GM12878 (cell line): Measurements from ENCODE around the gene GOLGA6L25. TPM values are rescaled to one million over a fixed set of nuclear protein-coding genes. Genes with fewer than 3 reads are reported as not detected.
"Not testable (repeated sequence)": the region's sequence is repeated elsewhere in the genome, so short reads cannot be mapped to it uniquely, and the experiment has no call there.

Source experiments
- ATAC-seq: fragments of 200-7000 bp; cut with Tn5 transposase; 3 replicates; pipeline ENCODE4 v1.9.1; 2020; ENCODE audit warnings: mild to moderate bottlenecking, moderate library complexity
- BruUV-seq: library from RNA; stranded (reverse); fragments of 400-500 nt; replicated peaks from 2 replicates; lab custom pipeline; 2021; lab: Mats Ljungman, UMichigan
- CTCF ChIA-PET: fragments of 300-600 bp; sonication (Branson Sonifier 250); formaldehyde crosslinking; extraction: SDS; loops from one replicate; lab custom pipeline; 2021; ENCODE audit warnings: inconsistent platforms; lab: Yijun Ruan, JAX
- POLR2A ChIA-PET: fragments of 350-600 bp; formaldehyde crosslinking; extraction: SDS; loops from one replicate; lab custom pipeline; 2021; ENCODE audit warnings: inconsistent platforms; lab: Charles Lee
- RAD21 ChIA-PET: fragments of 300-600 bp; sonication (Branson Sonifier 250); formaldehyde crosslinking; loops from one replicate; lab custom pipeline; 2023; ENCODE audit warnings: antibody characterized with exemption; ENCODE audit not compliant: unreplicated experiment; lab: Charles Lee
- SMC1A ChIA-PET: fragments of 300-600 bp; sonication (Branson Sonifier 250); formaldehyde crosslinking; loops from one replicate; lab custom pipeline; 2023; ENCODE audit not compliant: unreplicated experiment, uncharacterized antibody; lab: Charles Lee
- DNase-seq: peaks from one replicate; pipeline ENCODE4 v3.0.0-alpha.2; 2011; ENCODE audit warnings: low read depth, low spot score
- FAIRE-seq: peaks from 3 replicates; lab custom pipeline; 2011; peaks lifted over from hg19 to GRCh38; lab: Jason Lieb, UNC
- H2AFZ ChIP-seq: 2 replicates; pipeline ENCODE4 v1.6.0; 2011; ENCODE audit warnings: low read depth, low read length, control low read depth; ENCODE audit not compliant: control insufficient read depth
- H3K27ac ChIP-seq: 2 replicates; pipeline ENCODE4 v1.5.1; 2011; ENCODE audit warnings: control low read depth; ENCODE audit not compliant: control insufficient read depth, insufficient read depth
- H3K27me3 ChIP-seq, 2 experiments: replicated peaks in 1 of 2; 2 replicates each; pipeline versions ENCODE4 v1.6.0 to v1.6.1; 2011; ENCODE audit warnings: low read length in 1 of 2; ENCODE audit not compliant: control insufficient read depth in 2 of 2, insufficient read depth in 2 of 2
- H3K36me3 ChIP-seq, 2 experiments: 2 replicates each; pipeline ENCODE4 v1.5.1; 2011; ENCODE audit warnings: low read length in 1 of 2; ENCODE audit not compliant: control insufficient read depth in 2 of 2, insufficient read depth in 2 of 2
- H3K4me1 ChIP-seq: 2 replicates; pipeline ENCODE4 v1.6.1; 2011; ENCODE audit warnings: mild to moderate bottlenecking, low read length, moderate library complexity, mixed read lengths; ENCODE audit not compliant: control insufficient read depth, insufficient read depth
- H3K4me2 ChIP-seq: 2 replicates; pipeline ENCODE4 v1.6.0; 2011; ENCODE audit warnings: control low read depth; ENCODE audit not compliant: control insufficient read depth, insufficient read depth
- H3K4me3 ChIP-seq: fragments of 200-600 bp; sonication (generic); 2 replicates; pipeline ENCODE4 v1.5.1; 2016
- H3K79me2 ChIP-seq: 2 replicates; pipeline ENCODE4 v1.6.0; 2011; ENCODE audit warnings: low read length; ENCODE audit not compliant: control insufficient read depth, insufficient read depth
- H3K9ac ChIP-seq: 2 replicates; pipeline ENCODE4 v1.8.0; 2011; ENCODE audit warnings: low read length, control low read depth, mixed read lengths; ENCODE audit not compliant: control insufficient read depth, insufficient read depth
- H3K9me3 ChIP-seq: replicated peaks from 3 replicates; pipeline ENCODE4 v1.5.1; 2011; ENCODE audit warnings: mild to moderate bottlenecking, low read length; ENCODE audit not compliant: control insufficient read depth, insufficient read depth
- H4K20me1 ChIP-seq: 2 replicates; pipeline ENCODE4 v1.6.0; 2011; ENCODE audit not compliant: control insufficient read depth, insufficient read depth
- WGBS: methylation state at CpG from one replicate; pipeline ENCODE4 v1.1.6; 2016; ENCODE audit warnings: low lambda C conversion rate; ENCODE audit not compliant: insufficient replicate concordance, insufficient coverage; ENCODE audit errors: missing lambda C conversion rate; 5-methylcytosine and 5-hydroxymethylcytosine counted together
- in situ Hi-C: fragments of 300-500 bp; cut with MboI; formaldehyde crosslinking; loops from 9 replicates; pipeline ENCODE4 v1.14.3; 2018; ENCODE audit warnings: mixed read lengths
- intact Hi-C: fragments of 100-400 bp; cut with micrococcal nuclease; formaldehyde crosslinking; loops from one replicate; pipeline ENCODE4 v1.14.2; 2022; ENCODE audit not compliant: unreplicated experiment
- polyA plus RNA-seq, 11 experiments: library from polyadenylated mRNA; depleted of rRNA in 4 of 11; unstranded in 6 of 11; stranded (reverse) in 5 of 11; fragments of >200 nt; fragmentation: Nextera tagmentation in 4 of 11; fragmentation: Illumina TruSeq in 1 of 11; extraction: Ambion mirVana in 4 of 11; extraction: Trizol in 1 of 11; gene quantifications; 1 replicate in 1 of 11; 2 replicates in 10 of 11; pipeline versions ENCODE4 v1.2.1 to v1.2.3, GENCODE V29; 2011 to 2016; ENCODE audit warnings: inconsistent platforms in 2 of 11, missing spikeins in 2 of 11, low read depth in 1 of 11
- total RNA-seq, 4 experiments: library from RNA; depleted of rRNA in 3 of 4; stranded (reverse); fragments of >200 nt in 3 of 4; fragmentation: Illumina TruSeq in 1 of 4; extraction: Trizol in 1 of 4; gene quantifications; 2 replicates each; pipeline versions ENCODE4 v1.2.1 to v1.2.3, GENCODE V29; 2013 to 2021

GOLGA6L25 gene
- total and polyA plus RNA-seq, 10 of the 15 experiments (the other 5 are each of a cell fraction or from before 2014, with no cell fraction given): not detected

DNA sequence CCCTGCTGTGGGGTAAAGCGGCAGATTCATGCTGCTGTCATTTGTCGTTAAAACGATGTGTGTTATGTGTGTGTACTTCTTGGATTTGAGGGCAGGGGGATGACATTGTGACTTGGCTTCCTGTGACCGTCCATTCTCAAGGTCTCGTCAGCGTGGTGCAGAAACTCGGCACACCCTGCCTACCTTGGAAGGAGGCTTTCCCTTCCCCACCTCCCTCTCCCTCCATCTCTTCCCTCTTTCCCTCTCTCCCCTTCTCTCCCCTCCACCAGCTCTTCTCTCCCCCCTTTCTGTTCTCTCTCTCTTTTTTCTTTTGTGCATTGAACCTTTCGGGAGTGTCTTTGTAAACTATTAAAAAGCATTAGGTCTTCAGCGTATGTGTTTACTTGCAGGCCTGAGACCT is 36.4 kb downstream of the GOLGA6L25 start:
- RAD21 ChIA-PET, H2AFZ ChIP-seq: not testable (repeated sequence)
- WGBS: 4% methylated on average over 8 of the region's 9 CpGs

DNA sequence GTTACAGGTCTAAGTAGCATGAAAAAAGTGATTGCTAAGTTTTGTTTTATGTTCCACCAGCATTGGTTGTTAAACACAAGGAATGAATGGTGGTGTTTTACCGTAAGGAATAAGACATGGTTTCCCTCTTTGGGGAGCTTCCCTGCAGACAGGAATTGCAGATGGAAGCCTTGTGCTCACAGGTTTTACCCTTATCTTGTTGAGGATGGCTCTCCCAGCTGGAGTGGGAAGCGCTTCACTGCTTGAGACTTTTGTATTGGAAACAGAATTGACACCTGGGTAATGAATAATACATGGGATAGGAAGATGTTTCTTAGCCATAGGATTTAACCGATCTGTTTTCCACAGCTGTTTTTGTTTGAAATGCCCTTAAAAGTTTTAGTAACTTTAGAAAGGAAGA is 39.0 kb downstream of the GOLGA6L25 start:
- CTCF ChIA-PET, FAIRE-seq: not testable (repeated sequence)

More for the DNA sequence above, 36.4 kb downstream of the GOLGA6L25 start:
- H3K27ac ChIP-seq, in situ Hi-C loops, CTCF ChIA-PET, BruUV-seq, H3K4me2 ChIP-seq, H4K20me1 ChIP-seq, FAIRE-seq, H3K27me3 ChIP-seq, H3K36me3 ChIP-seq, DNase-seq, POLR2A ChIA-PET, intact Hi-C loops, H3K9me3 ChIP-seq, SMC1A ChIA-PET, H3K4me1 ChIP-seq, ATAC-seq, H3K79me2 ChIP-seq, H3K9ac ChIP-seq: not testable (repeated sequence)
- H3K4me3 ChIP-seq: peak overlapping the region; percentile 55; the same call in 1 of the 2 replicates

DNA sequence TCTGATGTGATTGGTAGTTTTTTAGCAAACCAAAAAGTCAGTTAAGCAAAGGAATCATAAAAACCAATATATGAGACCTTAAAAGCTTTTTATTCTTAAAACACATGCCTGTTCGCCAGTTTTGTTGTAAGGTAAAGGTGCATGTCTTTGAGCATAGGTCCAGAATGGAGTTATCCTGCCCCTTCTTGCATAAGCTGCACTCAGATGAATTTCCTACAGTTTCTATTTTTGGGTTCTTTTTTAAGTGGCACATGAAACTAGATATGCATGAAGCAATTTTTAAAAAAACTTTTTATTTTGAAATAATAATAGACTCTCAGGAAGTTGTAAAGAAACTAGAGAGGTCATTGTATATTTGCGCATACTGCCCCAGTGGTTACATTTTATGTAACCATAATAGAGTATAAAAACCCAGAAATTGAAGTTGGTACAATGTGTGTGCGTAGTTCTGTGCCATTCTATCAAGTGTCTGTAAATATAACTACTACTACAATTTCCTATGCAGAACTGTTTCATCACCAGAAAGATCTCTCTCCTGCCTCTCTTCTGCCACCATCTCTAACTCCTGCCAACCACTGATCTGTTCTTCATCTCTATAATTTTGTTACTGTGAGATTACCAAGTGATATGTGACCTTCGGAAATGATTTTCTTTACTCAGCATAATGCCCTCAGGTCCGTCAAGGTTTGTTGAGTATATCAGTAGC is 40.2 kb downstream of the GOLGA6L25 start:
- in situ Hi-C loops, H3K9me3 ChIP-seq, CTCF ChIA-PET, H2AFZ ChIP-seq, FAIRE-seq, intact Hi-C loops, H4K20me1 ChIP-seq, H3K4me3 ChIP-seq, H3K4me1 ChIP-seq, H3K27ac ChIP-seq, H3K36me3 ChIP-seq, SMC1A ChIA-PET, POLR2A ChIA-PET, H3K4me2 ChIP-seq, H3K79me2 ChIP-seq, H3K27me3 ChIP-seq, RAD21 ChIA-PET, H3K9ac ChIP-seq, ATAC-seq, DNase-seq: not testable (repeated sequence)
- BruUV-seq: TSS peak; percentile 62
- WGBS: 100% methylated on average over 1 of the region's 5 CpGs

More for the DNA sequence above, 39.0 kb downstream of the GOLGA6L25 start:
- H3K27ac ChIP-seq, BruUV-seq, H3K9ac ChIP-seq, H3K4me1 ChIP-seq, DNase-seq, intact Hi-C loops, H3K27me3 ChIP-seq, RAD21 ChIA-PET, H3K36me3 ChIP-seq, in situ Hi-C loops, POLR2A ChIA-PET, H3K79me2 ChIP-seq, H4K20me1 ChIP-seq, H3K4me3 ChIP-seq, H3K4me2 ChIP-seq, ATAC-seq, H3K9me3 ChIP-seq, H2AFZ ChIP-seq, SMC1A ChIA-PET: not testable (repeated sequence)
- no CpG with 5 or more reads among the region's 3 CpGs for WGBS

DNA sequence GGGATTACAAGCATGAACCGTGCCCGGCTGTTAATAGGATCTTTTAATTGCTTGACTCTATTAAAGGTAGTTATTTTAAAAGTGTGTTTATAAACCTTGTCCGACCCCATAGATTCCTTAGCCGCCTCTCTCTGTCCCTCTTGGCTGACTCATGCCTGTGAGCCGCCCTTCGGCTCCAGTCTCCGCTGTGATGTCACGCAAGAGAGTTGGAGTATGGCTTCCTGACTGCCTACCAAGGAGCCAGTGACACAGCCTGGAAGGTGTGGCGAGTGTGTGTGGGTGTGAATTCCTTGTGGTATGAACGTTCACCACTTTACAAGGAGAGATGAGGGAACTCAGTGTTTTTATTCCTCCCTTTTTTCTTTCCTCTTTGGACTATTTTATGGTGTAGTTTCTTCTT is 44.1 kb downstream of the GOLGA6L25 start:
- H4K20me1 ChIP-seq, H3K4me3 ChIP-seq, RAD21 ChIA-PET, intact Hi-C loops, H3K9ac ChIP-seq, H3K4me2 ChIP-seq, CTCF ChIA-PET, H3K36me3 ChIP-seq, ATAC-seq, BruUV-seq, DNase-seq, SMC1A ChIA-PET, H3K9me3 ChIP-seq, H3K27ac ChIP-seq, in situ Hi-C loops, FAIRE-seq, H2AFZ ChIP-seq, POLR2A ChIA-PET, H3K27me3 ChIP-seq, H3K79me2 ChIP-seq, H3K4me1 ChIP-seq: not testable (repeated sequence)
- WGBS: no CpG with 5 or more reads among the region's 10 CpGs
